ENCODE data around the gene FAM187B. TPM values are rescaled to one million over a fixed set of nuclear protein-coding genes. Genes with fewer than 3 reads are reported as not detected.

FAM187B gene
- total RNA-seq, 1 donor from 2014 or later, result not detected

- Histone ChIP-seq H4K20me1 (ENCODE audit: insufficient read depth, low read length) (no peaks in the 10 kb centered on the region), H3K9me3 (ENCODE audit: insufficient read depth, low read depth, low read length) (no peaks in the 10 kb centered on the region), H3K4me3 (ENCODE audit: insufficient read depth, low read depth, low read length) (no peak overlapping the region), H3K79me2 (ENCODE audit: insufficient read depth, low read length) (no peaks in the 10 kb centered on the region), H3K9ac (ENCODE audit: low read length) (no peak overlapping the region), H3K27ac (ENCODE audit: low read depth, low read length) (no peak overlapping the region), H3K27me3 (ENCODE audit: insufficient read depth, low read length) (peaks cover 2% of the 10 kb centered on the region), H3K36me3 (ENCODE audit: insufficient read depth, low read length) (no peaks in the 10 kb centered on the region), H2AFZ (ENCODE audit: low read depth, low read length) (no peak overlapping the region), H3K4me1 (ENCODE audit: insufficient read depth, low read length) (no peaks in the 10 kb centered on the region), H3K4me2 (ENCODE audit: low read length) (no peak overlapping the region)
- TF ChIP-seq EZH2 (IDR thresholded peaks at IDR 0.05; ENCODE audit: insufficient read depth, low read length), result no peak
- TF ChIP-seq CTCF (IDR thresholded peaks at IDR 0.05; ENCODE audit: insufficient read depth, low read depth, low read length), result no peak
- no peak overlapping the region for H3K27ac Mint-ChIP-seq (ENCODE audit: unreplicated experiment)
- H3K36me3 Mint-ChIP-seq (ENCODE audit: low read depth, unreplicated experiment), result no peaks in the 10 kb centered on the region
- H3K9me3 Mint-ChIP-seq (ENCODE audit: unreplicated experiment), result peaks cover 19% of the 10 kb centered on the region
- peaks cover 2% of the 10 kb centered on the region for H3K27me3 Mint-ChIP-seq (ENCODE audit: low read depth, unreplicated experiment)
- no peak for FAIRE-seq
- H3K4me1 Mint-ChIP-seq (ENCODE audit: low read depth, unreplicated experiment), result no peaks in the 10 kb centered on the region
- DNase-seq (ENCODE audit: low read depth), result no peak
- H3K4me3 Mint-ChIP-seq (ENCODE audit: unreplicated experiment), result no peak overlapping the region
These were observed 8.1 kb downstream of the FAM187B start for GRCh38 chr19:35220315-35220921.

- H3K9ac ChIP-seq (ENCODE audit: low read length), result no peak overlapping the region
- H3K36me3 Mint-ChIP-seq (ENCODE audit: low read depth, unreplicated experiment), result no peaks in the 10 kb centered on the region
- H2AFZ ChIP-seq (ENCODE audit: low read depth, low read length), result no peak overlapping the region
- no peaks in the 10 kb centered on the region for H4K20me1 ChIP-seq (ENCODE audit: insufficient read depth, low read length)
- no peak overlapping the region for H3K4me2 ChIP-seq (ENCODE audit: low read length)
- H3K27me3 Mint-ChIP-seq (ENCODE audit: low read depth, unreplicated experiment), result peaks cover 2% of the 10 kb centered on the region
- no peak overlapping the region for H3K27ac ChIP-seq (ENCODE audit: low read depth, low read length)
- H3K9me3 Mint-ChIP-seq (ENCODE audit: unreplicated experiment), result peaks cover 19% of the 10 kb centered on the region
- DNase-seq (ENCODE audit: low read depth), result no peak
- no peaks in the 10 kb centered on the region for H3K4me1 ChIP-seq (ENCODE audit: insufficient read depth, low read length)
- TF ChIP-seq EZH2 (IDR thresholded peaks at IDR 0.05; ENCODE audit: insufficient read depth, low read length), result no peak
- no peak for TF ChIP-seq CTCF (IDR thresholded peaks at IDR 0.05; ENCODE audit: insufficient read depth, low read depth, low read length)
- H3K36me3 ChIP-seq (ENCODE audit: insufficient read depth, low read length), result no peaks in the 10 kb centered on the region
- no peak for FAIRE-seq
- no peak overlapping the region for H3K27ac Mint-ChIP-seq (ENCODE audit: unreplicated experiment)
- no peaks in the 10 kb centered on the region for H3K4me1 Mint-ChIP-seq (ENCODE audit: low read depth, unreplicated experiment)
- H3K4me3 ChIP-seq (ENCODE audit: insufficient read depth, low read depth, low read length), result no peak overlapping the region
- H3K79me2 ChIP-seq (ENCODE audit: insufficient read depth, low read length), result no peaks in the 10 kb centered on the region
- H3K27me3 ChIP-seq (ENCODE audit: insufficient read depth, low read length), result no peaks in the 10 kb centered on the region
- H3K4me3 Mint-ChIP-seq (ENCODE audit: unreplicated experiment), result no peak overlapping the region
- H3K9me3 ChIP-seq (ENCODE audit: insufficient read depth, low read depth, low read length), result no peaks in the 10 kb centered on the region
These were observed 9.5 kb downstream of the FAM187B start for GRCh38 chr19:35219008-35219407.

- no peaks in the 10 kb centered on the region for H3K27me3 ChIP-seq (ENCODE audit: insufficient read depth, low read length)
- peaks cover 2% of the 10 kb centered on the region for H3K27me3 Mint-ChIP-seq (ENCODE audit: low read depth, unreplicated experiment)
- no peaks in the 10 kb centered on the region for H3K4me1 Mint-ChIP-seq (ENCODE audit: low read depth, unreplicated experiment)
- no peaks in the 10 kb centered on the region for H3K36me3 Mint-ChIP-seq (ENCODE audit: low read depth, unreplicated experiment)
- H2AFZ ChIP-seq (ENCODE audit: low read depth, low read length), result no peak overlapping the region
- no peaks in the 10 kb centered on the region for H3K36me3 ChIP-seq (ENCODE audit: insufficient read depth, low read length)
- TF ChIP-seq CTCF (IDR thresholded peaks at IDR 0.05; ENCODE audit: insufficient read depth, low read depth, low read length) (no peak), EZH2 (IDR thresholded peaks at IDR 0.05; ENCODE audit: insufficient read depth, low read length) (no peak)
- peaks cover 4% of the 10 kb centered on the region for H3K4me1 ChIP-seq (ENCODE audit: insufficient read depth, low read length)
- H3K4me3 ChIP-seq (ENCODE audit: insufficient read depth, low read depth, low read length), result no peak overlapping the region
- H3K4me3 Mint-ChIP-seq (ENCODE audit: unreplicated experiment), result no peak overlapping the region
- H3K9me3 Mint-ChIP-seq (ENCODE audit: unreplicated experiment), result peaks cover 17% of the 10 kb centered on the region
- no peaks in the 10 kb centered on the region for H4K20me1 ChIP-seq (ENCODE audit: insufficient read depth, low read length)
- H3K27ac ChIP-seq (ENCODE audit: low read depth, low read length), result no peak overlapping the region
- no peak for DNase-seq (ENCODE audit: low read depth)
- no peaks in the 10 kb centered on the region for H3K79me2 ChIP-seq (ENCODE audit: insufficient read depth, low read length)
- no peak overlapping the region for H3K27ac Mint-ChIP-seq (ENCODE audit: unreplicated experiment)
- H3K9me3 ChIP-seq (ENCODE audit: insufficient read depth, low read depth, low read length), result no peaks in the 10 kb centered on the region
- no peak overlapping the region for H3K4me2 ChIP-seq (ENCODE audit: low read length)
- FAIRE-seq, result no peak
- H3K9ac ChIP-seq (ENCODE audit: low read length), result no peak overlapping the region
These were observed 10.9 kb downstream of the FAM187B start for GRCh38 chr19:35217649-35217990.

Data from astrocyte (in vitro differentiated cells and primary cell).